HEK293 (cell line): Measurements from ENCODE around the gene DYNLL2.

Experiments
- KLF9 ChIP-seq: fragments of 450-650 bp; formaldehyde crosslinking; IDR thresholded peaks from 2 replicates; pipeline ENCODE4 v1.5.1; 2016; ENCODE audit warnings: missing biosample characterization, missing genetic modification characterization, low read depth
- TCF7L2 ChIP-seq: IDR thresholded peaks from 2 replicates; pipeline ENCODE4 v1.6.1; 2011; ENCODE audit warnings: low read depth, mild to moderate bottlenecking, inconsistent platforms, low read length, moderate library complexity, borderline replicate concordance
- ZBTB1 ChIP-seq: fragments of 450-650 bp; formaldehyde crosslinking; IDR thresholded peaks from 2 replicates; pipeline ENCODE4 v1.5.1; 2016; ENCODE audit warnings: missing biosample characterization, missing genetic modification characterization
- ZBTB17 ChIP-seq: fragments of 450-650 bp; formaldehyde crosslinking; IDR thresholded peaks from 2 replicates; pipeline ENCODE4 v1.5.1; 2016; ENCODE audit warnings: missing biosample characterization, missing genetic modification characterization
- ZNF169 ChIP-seq: fragments of 450-650 bp; formaldehyde crosslinking; IDR thresholded peaks from 2 replicates; pipeline ENCODE4 v1.5.1; 2016; ENCODE audit warnings: missing biosample characterization, missing genetic modification characterization
- ZNF174 ChIP-seq: fragments of 450-650 bp; formaldehyde crosslinking; IDR thresholded peaks from 2 replicates; pipeline ENCODE4 v1.5.0; 2017; ENCODE audit warnings: missing biosample characterization, mild to moderate bottlenecking, missing genetic modification characterization
- ZNF426 ChIP-seq: fragments of 450-650 bp; formaldehyde crosslinking; IDR thresholded peaks from 2 replicates; pipeline ENCODE4 v1.5.1; 2017; ENCODE audit warnings: missing biosample characterization, missing genetic modification characterization, mild to moderate bottlenecking, inconsistent platforms, moderate library complexity
- ZNF473 ChIP-seq: fragments of 450-650 bp; formaldehyde crosslinking; IDR thresholded peaks from 2 replicates; pipeline ENCODE4 v1.5.1; 2017; ENCODE audit warnings: missing biosample characterization, missing genetic modification characterization
- ZNF549 ChIP-seq: fragments of 450-650 bp; IDR thresholded peaks from 2 replicates; pipeline ENCODE4 v1.5.1; 2018; ENCODE audit warnings: missing biosample characterization, missing genetic modification characterization, mild to moderate bottlenecking, inconsistent platforms, moderate library complexity
- TF ChIP-seq, protein P1 (sequence below): fragments of 450-650 bp; formaldehyde crosslinking; IDR thresholded peaks from 2 replicates; pipeline ENCODE4 v1.5.1; 2016; ENCODE audit warnings: missing biosample characterization, missing genetic modification characterization
- TF ChIP-seq, protein P2 (sequence below): fragments of 450-650 bp; formaldehyde crosslinking; IDR thresholded peaks from 2 replicates; pipeline ENCODE4 v1.5.1; 2016; ENCODE audit warnings: missing biosample characterization, missing genetic modification characterization
- TF ChIP-seq, protein P3 (sequence below): fragments of 450-650 bp; formaldehyde crosslinking; IDR thresholded peaks from 2 replicates; pipeline ENCODE4 v1.5.1; 2017; ENCODE audit warnings: missing biosample characterization, missing genetic modification characterization
- TF ChIP-seq, protein P4 (sequence below): fragments of 450-650 bp; formaldehyde crosslinking; conservative IDR thresholded peaks from 2 replicates; pipeline ENCODE4 v1.5.1; 2016; ENCODE audit warnings: low read depth, missing biosample characterization, missing genetic modification characterization
- TF ChIP-seq, protein P5 (sequence below): fragments of 450-650 bp; formaldehyde crosslinking; IDR thresholded peaks from 2 replicates; pipeline ENCODE4 v1.5.1; 2016; ENCODE audit warnings: missing biosample characterization, missing genetic modification characterization

DNA sequence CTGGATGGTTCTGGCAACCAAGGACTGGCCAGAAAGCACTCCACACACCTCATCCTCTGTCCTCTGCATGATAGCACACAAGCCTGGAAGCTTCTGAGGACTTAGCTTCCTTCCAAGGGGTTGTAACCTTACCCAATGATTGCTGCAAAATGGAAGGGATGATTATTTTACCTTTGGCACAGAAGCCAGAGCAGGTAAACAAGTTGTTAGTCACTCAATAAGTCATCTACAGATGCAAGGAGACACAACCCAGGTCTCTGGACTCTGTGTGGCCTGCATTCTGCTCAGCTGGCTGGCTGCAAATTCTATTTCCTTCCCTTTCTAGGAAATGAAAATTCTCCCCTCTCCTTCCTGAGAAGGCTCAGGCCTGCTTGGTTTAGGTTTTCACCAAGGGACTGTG, 26.7 kb upstream of the DYNLL2 start:
- TF ChIP-seq ZNF426 (tag by site-specific recombination) (no peak), ZNF473 (no peak), ZNF174 (tag by site-specific recombination) (no peak), ZBTB17 (tag by site-specific recombination) (no peak), ZNF169 (tag by site-specific recombination) (no peak), ZBTB1 (tag by site-specific recombination) (no peak), KLF9 (tag by site-specific recombination) (no peak), ZNF549 (tag by site-specific recombination) (no peak), TCF7L2 (no peak)
- TF ChIP-seq, protein P1, sequence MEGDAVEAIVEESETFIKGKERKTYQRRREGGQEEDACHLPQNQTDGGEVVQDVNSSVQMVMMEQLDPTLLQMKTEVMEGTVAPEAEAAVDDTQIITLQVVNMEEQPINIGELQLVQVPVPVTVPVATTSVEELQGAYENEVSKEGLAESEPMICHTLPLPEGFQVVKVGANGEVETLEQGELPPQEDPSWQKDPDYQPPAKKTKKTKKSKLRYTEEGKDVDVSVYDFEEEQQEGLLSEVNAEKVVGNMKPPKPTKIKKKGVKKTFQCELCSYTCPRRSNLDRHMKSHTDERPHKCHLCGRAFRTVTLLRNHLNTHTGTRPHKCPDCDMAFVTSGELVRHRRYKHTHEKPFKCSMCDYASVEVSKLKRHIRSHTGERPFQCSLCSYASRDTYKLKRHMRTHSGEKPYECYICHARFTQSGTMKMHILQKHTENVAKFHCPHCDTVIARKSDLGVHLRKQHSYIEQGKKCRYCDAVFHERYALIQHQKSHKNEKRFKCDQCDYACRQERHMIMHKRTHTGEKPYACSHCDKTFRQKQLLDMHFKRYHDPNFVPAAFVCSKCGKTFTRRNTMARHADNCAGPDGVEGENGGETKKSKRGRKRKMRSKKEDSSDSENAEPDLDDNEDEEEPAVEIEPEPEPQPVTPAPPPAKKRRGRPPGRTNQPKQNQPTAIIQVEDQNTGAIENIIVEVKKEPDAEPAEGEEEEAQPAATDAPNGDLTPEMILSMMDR (tag by site-specific recombination) = no peak
- TF ChIP-seq, protein P2, sequence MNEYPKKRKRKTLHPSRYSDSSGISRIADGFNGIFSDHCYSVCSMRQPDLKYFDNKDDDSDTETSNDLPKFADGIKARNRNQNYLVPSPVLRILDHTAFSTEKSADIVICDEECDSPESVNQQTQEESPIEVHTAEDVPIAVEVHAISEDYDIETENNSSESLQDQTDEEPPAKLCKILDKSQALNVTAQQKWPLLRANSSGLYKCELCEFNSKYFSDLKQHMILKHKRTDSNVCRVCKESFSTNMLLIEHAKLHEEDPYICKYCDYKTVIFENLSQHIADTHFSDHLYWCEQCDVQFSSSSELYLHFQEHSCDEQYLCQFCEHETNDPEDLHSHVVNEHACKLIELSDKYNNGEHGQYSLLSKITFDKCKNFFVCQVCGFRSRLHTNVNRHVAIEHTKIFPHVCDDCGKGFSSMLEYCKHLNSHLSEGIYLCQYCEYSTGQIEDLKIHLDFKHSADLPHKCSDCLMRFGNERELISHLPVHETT (tag by site-specific recombination) = no peak
- TF ChIP-seq, protein P3, sequence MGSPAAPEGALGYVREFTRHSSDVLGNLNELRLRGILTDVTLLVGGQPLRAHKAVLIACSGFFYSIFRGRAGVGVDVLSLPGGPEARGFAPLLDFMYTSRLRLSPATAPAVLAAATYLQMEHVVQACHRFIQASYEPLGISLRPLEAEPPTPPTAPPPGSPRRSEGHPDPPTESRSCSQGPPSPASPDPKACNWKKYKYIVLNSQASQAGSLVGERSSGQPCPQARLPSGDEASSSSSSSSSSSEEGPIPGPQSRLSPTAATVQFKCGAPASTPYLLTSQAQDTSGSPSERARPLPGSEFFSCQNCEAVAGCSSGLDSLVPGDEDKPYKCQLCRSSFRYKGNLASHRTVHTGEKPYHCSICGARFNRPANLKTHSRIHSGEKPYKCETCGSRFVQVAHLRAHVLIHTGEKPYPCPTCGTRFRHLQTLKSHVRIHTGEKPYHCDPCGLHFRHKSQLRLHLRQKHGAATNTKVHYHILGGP = no peak
- TF ChIP-seq, protein P4, sequence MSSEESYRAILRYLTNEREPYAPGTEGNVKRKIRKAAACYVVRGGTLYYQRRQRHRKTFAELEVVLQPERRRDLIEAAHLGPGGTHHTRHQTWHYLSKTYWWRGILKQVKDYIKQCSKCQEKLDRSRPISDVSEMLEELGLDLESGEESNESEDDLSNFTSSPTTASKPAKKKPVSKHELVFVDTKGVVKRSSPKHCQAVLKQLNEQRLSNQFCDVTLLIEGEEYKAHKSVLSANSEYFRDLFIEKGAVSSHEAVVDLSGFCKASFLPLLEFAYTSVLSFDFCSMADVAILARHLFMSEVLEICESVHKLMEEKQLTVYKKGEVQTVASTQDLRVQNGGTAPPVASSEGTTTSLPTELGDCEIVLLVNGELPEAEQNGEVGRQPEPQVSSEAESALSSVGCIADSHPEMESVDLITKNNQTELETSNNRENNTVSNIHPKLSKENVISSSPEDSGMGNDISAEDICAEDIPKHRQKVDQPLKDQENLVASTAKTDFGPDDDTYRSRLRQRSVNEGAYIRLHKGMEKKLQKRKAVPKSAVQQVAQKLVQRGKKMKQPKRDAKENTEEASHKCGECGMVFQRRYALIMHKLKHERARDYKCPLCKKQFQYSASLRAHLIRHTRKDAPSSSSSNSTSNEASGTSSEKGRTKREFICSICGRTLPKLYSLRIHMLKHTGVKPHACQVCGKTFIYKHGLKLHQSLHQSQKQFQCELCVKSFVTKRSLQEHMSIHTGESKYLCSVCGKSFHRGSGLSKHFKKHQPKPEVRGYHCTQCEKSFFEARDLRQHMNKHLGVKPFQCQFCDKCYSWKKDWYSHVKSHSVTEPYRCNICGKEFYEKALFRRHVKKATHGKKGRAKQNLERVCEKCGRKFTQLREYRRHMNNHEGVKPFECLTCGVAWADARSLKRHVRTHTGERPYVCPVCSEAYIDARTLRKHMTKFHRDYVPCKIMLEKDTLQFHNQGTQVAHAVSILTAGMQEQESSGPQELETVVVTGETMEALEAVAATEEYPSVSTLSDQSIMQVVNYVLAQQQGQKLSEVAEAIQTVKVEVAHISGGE = no peak
- TF ChIP-seq, protein P5, sequence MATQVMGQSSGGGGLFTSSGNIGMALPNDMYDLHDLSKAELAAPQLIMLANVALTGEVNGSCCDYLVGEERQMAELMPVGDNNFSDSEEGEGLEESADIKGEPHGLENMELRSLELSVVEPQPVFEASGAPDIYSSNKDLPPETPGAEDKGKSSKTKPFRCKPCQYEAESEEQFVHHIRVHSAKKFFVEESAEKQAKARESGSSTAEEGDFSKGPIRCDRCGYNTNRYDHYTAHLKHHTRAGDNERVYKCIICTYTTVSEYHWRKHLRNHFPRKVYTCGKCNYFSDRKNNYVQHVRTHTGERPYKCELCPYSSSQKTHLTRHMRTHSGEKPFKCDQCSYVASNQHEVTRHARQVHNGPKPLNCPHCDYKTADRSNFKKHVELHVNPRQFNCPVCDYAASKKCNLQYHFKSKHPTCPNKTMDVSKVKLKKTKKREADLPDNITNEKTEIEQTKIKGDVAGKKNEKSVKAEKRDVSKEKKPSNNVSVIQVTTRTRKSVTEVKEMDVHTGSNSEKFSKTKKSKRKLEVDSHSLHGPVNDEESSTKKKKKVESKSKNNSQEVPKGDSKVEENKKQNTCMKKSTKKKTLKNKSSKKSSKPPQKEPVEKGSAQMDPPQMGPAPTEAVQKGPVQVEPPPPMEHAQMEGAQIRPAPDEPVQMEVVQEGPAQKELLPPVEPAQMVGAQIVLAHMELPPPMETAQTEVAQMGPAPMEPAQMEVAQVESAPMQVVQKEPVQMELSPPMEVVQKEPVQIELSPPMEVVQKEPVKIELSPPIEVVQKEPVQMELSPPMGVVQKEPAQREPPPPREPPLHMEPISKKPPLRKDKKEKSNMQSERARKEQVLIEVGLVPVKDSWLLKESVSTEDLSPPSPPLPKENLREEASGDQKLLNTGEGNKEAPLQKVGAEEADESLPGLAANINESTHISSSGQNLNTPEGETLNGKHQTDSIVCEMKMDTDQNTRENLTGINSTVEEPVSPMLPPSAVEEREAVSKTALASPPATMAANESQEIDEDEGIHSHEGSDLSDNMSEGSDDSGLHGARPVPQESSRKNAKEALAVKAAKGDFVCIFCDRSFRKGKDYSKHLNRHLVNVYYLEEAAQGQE (tag by site-specific recombination) = no peak
